GM21526 (cell line): ENCODE data around the gene RGS10.
"Not testable (repeated sequence)": the region's sequence is repeated elsewhere in the genome, so short reads cannot be mapped to it uniquely, and the experiment has no call there.

Experiments
- ATAC-seq: cut with Tn5 transposase; IDR thresholded peaks from one replicate; pipeline ENCODE4 v1.9.1; 2021; ENCODE audit warnings: moderate library complexity; ENCODE audit not compliant: unreplicated experiment, low FRiP score

The RGS10 gene

DNA sequence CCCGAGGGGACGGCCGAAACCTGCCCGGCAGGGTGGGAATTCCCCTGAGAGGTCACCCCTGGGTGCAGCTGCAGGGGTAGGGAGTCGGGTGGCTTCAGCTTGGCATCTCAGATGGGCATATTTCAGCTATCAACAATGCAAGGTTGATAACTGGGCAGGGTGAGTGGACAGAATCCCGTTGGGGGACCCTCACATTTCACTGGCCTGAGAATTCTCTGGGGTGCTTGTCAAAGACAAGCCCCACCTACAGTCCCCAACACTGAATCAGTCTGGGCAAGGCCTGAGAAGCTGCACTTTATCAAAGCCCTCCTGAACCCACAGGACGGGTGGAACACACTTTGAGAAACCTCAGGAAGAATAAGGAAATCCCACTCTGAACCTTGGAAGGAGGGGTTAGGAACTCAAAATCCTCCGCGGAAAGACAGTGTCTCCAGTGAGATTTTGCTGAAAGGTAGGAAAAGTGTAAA, 3.1 kb downstream of the RGS10 start:
- ATAC-seq = no peak

DNA sequence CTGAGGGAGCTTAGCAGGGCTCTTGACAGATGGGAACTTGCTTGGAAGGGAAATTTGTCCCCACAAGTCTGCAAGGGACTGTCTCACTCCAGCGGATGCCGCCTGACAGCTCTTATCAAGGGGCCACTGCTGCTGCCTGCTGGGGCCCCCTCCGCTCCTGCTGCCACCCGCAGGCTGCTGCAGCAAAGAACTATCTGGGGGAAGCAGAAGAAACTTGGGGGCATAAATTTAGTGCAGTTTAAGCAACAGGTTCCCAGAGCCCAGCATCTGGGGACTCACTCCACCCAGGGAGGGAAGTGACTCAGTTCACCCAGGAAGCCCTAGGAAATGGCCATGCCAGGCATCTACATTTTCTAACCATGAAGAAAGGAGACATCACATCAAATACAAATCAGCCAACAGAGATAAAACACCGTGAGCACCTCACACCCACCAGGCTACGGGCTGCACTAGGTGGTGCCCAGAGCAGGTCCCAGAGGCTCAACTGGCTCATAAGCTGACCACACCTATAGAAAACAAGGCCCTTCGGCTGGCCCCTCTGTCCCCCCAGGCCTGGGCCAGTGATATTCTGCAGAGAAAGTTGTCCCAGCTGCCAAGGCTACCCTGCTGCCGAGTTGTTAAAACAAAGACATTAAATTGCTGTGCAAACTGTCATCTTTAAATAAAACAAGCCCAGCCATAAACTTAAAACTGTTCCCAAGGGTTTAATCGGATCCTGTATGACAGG, 3.7 kb downstream of the RGS10 start:
- no peak for ATAC-seq

- ATAC-seq = no peak
Measured at GRCh38 chr10:119537953-119538630, 4.4 kb downstream of the RGS10 start.

GRCh38 chr10:119536508-119537025, 6.0 kb downstream of the RGS10 start:
- ATAC-seq = no peak

- no peak for ATAC-seq
Measured at GRCh38 chr10:119535837-119536507, 6.5 kb downstream of the RGS10 start.

DNA sequence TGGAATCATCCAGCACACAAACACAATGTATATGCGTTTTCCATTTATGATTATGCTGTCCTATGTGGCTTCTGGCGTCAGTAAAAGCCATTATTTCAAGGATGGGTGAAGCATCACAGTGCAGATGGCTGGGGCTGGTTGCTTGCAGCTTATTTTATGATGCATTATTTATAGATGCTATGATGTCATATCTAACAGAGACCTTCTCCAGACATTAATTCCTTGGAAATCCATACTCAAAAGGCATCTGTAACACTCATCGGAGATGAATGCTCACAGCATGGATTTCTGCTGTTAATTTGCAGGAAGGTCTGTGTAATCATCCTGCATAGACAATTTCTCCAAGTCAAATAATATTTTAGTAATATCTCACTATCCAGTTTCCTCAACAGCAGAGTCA, 7.2 kb downstream of the RGS10 start:
- ATAC-seq = no peak

GRCh38 chr10:119533473-119533872, 9.0 kb downstream of the RGS10 start:
- no peak for ATAC-seq

DNA sequence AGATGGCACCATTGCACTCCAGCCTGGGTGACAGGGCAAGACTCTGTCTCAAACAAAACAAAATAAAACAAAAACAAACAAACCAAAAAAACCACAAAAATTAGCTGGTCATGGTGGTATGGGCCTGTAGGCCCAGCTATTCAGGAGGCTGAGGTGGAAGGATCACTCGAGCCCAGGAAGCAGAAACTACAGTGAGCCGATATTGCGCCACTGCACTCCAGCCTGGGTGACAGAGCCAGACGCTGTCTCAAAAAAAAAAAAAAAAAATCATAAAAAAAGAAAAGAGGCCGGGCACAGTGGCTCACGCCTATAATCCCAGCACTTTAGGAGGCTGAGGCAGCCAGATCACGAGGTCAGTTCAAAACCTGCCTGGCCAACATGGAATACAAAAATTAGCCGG, 9.7 kb downstream of the RGS10 start:
- ATAC-seq = not testable (repeated sequence)

DNA sequence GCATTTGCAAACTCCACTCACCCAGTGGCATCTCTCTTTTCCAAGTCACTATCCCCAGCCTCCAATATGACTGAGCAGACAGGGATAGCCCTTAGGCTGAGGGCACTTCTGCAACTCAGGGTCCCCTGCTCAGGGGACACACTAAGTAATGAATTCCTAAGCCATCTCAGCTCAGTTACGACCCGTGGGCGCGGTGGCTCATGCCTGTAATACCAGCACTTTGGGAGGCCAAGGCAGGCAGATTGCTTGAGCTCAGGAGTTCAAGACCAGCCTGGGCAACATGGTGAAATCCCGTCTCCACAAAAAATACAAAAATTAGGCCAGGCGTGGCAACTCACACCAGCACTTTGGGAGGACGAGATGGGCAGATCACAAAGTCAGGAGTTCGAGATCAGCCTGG, 10.3 kb downstream of the RGS10 start:
- not testable (repeated sequence) for ATAC-seq

DNA sequence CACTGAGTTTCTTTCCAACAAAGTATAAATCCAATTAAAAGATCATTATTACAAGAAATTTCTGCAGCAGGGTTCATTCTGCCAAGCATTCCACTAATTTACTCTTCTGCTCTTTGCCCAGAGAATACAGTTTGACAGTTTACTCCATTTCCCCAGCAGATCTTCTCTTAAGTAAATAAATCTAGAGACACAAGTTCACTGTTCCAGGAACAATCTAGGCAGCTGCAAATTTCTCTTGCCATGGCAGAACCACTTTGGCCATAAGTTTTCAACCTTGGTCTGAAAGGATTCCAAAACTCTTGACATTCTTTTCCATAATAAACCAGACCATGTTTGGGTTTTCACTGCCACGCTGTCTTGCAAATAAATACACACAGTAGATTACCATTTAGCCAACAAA, 11.5 kb downstream of the RGS10 start:
- no peak for ATAC-seq

GRCh38 chr10:119528663-119529237, 13.8 kb downstream of the RGS10 start:
- not testable (repeated sequence) for ATAC-seq

GRCh38 chr10:119526621-119527592, 15.6 kb downstream of the RGS10 start:
- no peak for ATAC-seq

GRCh38 chr10:119526149-119526548, 16.4 kb downstream of the RGS10 start:
- no peak for ATAC-seq

- no peak for ATAC-seq
Measured at GRCh38 chr10:119525116-119525515, 17.4 kb downstream of the RGS10 start.

GRCh38 chr10:119524720-119525070, 17.8 kb downstream of the RGS10 start:
- no peak for ATAC-seq

- ATAC-seq = no peak
Measured at GRCh38 chr10:119523895-119524719, 18.4 kb downstream of the RGS10 start.

DNA sequence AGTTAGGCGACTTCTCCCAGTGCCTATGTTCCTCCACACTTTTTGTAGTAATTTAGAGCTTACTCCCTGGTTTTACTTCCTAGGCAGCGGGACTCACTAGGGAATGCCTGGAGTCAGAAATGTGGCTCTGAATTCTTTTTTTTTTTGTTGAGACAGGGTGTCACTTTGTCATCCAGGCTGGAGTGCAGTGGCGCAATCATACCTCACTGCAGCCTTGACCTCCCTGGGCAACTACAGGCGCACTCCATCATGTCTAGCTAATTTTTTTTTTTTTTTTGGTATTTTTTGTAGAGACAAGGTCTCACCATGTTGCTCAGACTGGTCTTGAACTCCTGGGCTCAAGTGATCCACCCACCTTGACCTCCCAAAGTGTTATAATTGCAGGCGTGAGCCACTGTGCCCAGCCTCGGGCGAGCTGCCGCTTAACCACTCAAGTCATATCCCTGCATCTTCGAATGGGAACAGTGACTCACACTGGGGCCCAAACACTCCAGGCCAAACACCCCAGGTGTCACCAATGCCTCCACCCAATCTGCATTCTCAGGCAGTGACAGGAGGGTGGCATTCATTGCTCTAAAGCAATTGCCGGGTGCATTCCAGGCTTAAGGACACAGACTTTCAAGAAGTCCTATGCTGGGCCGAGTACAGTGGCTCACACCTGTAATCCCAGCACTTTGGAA, 19.6 kb downstream of the RGS10 start:
- no peak for ATAC-seq

DNA sequence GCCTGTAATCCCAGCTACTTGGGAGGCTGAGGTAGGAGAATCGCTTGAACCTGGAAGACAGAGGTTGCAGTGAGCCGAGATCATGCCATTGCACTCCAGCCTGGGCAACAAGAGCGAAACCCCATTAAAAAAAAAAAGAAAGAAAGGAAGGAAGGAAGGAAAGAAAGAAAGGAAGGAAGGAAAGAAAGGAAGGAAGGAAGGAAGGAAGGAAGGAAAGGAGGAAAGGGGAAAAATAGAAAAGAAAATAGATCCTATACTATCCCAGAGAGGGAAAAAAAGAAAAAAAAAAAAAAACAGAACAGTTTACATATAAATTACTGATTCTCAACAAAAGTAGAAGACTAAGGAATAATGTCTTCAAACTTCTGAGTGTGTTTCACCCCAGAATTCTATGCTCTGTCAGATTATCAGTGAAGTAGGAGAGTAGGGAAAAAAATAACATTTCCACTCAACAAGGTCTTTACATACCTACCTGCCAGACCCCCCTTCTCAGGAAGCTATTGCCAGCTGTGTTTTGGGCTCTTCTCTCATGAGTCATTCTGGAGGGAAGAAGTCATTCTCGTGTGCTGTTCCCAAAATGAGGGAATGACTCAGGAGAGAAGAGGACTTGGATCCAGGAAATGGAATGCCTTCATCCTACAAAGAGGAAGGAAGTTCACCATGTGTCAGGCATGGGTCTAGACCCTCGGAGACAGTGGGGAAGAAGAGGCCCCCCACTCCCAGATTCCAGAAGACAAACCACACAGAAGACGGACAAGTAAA, 20.9 kb downstream of the RGS10 start:
- no peak for ATAC-seq
